Activated CD8-positive, alpha-beta memory T cell treated with anti-CD3 and anti-CD28 coated beads for 24 hours (primary cell): ENCODE data around the gene KRTAP4-6.
"Not testable (repeated sequence)": the region's sequence is repeated elsewhere in the genome, so short reads cannot be mapped to it uniquely, and the experiment has no call there.

ENCODE experiments used
- DNase-seq: peaks from one replicate; pipeline ENCODE4 v3.0.0-alpha.2; 2020

Gene KRTAP4-6

GRCh38 chr17:41140360-41141131 lies at the start of gene KRTAP4-6:
KRTAP4-6 (minus strand) TSS chr17:41140544; CDS start chr17:41140487, 57 bp downstream.
- no peak for DNase-seq

DNA sequence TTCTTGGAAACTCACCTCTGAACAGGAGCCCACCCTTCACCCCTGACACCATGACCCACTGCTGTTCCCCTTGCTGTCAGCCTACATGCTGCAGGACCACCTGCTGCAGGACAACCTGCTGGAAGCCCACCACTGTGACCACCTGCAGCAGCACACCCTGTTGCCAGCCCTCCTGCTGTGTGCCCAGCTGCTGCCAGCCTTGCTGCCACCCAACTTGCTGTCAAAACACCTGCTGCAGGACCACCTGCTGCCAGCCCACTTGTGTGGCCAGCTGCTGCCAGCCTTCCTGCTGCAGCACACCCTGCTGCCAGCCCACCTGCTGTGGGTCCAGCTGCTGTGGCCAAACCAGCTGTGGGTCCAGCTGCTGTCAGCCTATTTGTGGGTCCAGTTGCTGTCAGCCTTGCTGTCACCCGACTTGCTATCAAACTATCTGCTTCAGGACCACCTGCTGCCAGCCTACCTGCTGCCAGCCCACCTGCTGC lies 49.5 kb upstream of the KRTAP4-6 start, which contains the start of gene KRTAP9-1:
TSS of gene KRTAP9-1 (plus strand) at position 51 of the 482 bp plus-strand sequence. CDS start at position 51, 0 bp downstream.
- DNase-seq: not testable (repeated sequence)

- DNase-seq: no peak
Observed at GRCh38 chr17:41186872-41187271, 46.5 kb upstream of the KRTAP4-6 start.

DNA sequence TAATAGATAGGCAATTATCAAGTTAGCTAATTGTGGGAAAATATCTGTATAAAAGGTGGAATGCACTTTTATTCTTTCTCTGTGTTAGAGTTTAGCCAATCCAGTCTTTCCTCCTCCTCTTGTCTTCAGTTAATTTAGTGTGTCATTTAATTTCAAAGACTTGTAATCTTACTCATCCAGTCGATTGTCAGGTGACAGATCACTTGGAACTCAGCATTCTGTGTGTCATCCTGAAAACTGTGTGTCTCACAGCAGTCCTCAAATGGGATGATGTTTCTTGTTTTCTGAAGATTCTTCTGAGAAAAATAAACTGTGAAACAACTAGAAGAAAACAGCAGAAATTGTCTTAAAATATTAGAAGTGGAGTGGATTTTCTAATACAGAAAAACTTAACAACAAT lies 44.7 kb upstream of the KRTAP4-6 start:
- no peak for DNase-seq

DNA sequence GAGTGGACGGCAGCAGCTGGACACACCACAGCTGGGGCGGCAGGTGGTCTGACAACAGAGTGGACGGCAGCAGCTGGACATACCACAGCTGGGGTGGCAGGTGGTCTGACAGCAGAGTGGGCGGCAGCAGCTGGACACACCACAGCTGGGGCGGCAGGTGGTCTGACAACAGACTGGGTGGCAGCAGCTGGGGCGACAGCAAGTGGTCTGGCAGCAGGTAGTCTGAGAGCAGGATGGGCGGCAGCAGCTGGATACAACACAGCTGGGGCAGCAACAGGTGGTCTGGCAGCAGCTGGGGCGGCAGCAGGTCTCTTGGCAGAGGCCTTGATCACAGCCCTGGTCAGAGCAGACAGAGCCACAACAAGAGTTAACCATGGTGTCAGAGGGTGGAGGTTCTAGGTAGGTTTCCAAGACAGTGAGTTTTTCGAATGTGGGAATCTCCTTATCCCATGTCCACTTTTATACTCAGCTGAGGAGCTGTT lies 44.2 kb upstream of the KRTAP4-6 start, which contains the start of gene KRTAP4-1:
TSS of gene KRTAP4-1 (minus strand) at position 432 of the 482 bp plus-strand sequence. CDS start at position 375, 57 bp downstream.
- no peak for DNase-seq

DNA sequence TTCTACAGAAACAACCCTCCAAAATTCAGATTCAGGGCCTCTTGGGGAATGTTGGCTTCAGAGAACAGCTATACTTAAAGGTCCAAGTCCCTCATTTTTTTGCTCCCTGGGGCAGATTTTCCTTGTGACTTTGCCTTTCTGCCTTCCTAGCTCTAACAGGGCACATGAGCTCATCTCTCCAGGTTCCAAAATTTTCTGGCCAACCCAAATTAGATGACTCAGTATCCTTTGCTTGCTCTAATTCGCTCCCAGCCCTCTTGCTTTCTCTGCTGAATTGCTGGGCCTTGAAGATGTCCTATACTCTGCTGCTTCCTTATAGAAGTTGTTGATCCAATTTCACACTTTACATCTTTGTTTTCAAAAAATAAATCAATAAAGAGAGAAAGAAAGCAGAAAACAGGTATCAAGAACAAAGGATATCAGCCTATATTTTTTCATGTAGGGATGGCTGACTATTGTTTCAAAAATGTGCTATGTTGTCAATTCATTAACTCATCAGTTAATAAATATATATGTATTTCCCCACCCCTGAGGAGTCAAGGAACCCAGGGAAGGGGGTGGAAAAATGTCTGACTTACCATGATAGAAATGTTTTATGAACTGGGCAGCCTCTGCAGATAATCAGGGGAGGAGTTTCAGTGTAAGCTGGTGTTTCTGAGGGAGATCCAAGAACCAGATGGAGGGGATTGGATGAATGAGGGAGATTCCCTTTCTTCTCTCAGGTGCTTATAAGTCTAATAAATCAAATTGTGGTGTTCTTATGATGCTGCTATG lies 38.7 kb upstream of the KRTAP4-6 start:
- no peak for DNase-seq

GRCh38 chr17:41178341-41178740 lies 38.0 kb upstream of the KRTAP4-6 start:
- DNase-seq: no peak

DNA sequence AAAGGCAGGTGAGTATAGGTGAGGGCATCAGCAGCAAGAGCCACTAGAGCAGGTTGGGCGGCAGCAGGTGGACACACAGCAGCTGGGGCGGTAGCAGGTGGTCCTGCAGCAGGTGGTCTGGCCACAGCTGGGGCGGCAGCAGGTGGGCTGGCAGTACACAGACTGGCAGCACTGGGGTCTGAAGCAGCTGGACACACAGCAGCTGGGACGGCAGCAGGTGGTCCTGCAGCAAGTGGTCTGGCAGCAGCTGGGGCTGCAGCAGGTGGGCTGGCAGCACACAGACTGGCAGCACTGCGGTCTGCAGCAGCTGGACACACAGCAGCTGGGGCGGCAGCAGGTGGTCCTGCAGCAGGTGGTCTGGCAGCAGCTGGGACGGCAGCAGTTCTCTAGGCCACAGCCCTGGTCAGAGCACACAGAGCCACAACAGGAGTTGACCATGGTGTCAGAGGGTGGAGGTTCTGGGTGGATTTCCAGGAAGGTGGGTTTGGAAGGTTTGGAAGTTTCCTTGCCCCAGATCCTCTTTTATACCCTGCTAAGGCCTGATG lies 37.5 kb upstream of the KRTAP4-6 start, which contains the start of gene KRTAP4-2:
TSS of gene KRTAP4-2 (minus strand) at position 495 of the 545 bp plus-strand sequence. CDS start at position 438, 57 bp downstream.
- DNase-seq: no peak

GRCh38 chr17:41176744-41177387 lies 36.5 kb upstream of the KRTAP4-6 start:
- DNase-seq: no peak

GRCh38 chr17:41171886-41172285 lies 31.5 kb upstream of the KRTAP4-6 start:
- no peak for DNase-seq

- DNase-seq: no peak
Observed at GRCh38 chr17:41168121-41168520, 27.8 kb upstream of the KRTAP4-6 start, which contains the start of gene KRTAP4-3. KRTAP4-3 (minus strand) TSS chr17:41168221; CDS start chr17:41168172, 49 bp downstream.

DNA sequence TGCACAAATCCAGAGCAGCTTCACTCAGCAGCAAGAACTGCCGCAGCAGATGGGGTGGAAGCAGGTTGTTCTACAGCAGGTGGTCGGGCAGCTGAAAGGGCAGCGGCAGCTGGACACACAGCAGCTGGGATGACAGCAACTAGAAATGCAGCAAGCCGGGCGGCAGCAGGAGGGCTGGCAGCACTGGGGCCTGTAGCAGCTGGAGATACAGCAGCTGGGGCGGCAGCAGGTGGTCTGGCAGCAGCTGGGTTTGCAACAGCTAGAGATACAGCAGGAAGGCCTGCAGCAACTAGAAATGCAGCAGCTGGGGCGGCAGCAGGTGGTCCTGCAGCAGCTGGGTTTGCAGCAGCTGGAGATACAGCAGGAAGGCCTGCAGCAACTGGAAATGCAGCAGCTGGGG lies 27.2 kb upstream of the KRTAP4-6 start:
- DNase-seq: no peak

DNA sequence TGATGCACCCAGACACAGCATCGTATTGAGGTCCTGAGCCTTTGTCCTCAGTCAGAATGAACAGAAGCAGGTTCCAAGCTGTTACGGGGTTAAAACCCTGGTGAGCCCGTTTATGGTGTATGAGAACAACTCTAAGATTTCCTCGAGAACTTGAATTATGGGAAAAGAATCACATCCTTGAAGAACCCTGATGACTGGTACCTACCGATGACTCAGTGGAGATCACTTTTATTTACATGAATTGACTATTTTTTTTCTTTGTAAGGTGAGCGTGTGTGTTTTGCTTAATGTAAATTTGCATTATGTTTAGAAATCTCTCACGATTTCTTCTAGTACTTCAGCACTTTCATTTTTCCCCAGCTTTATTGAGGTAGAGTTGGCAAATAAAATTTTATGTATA lies 23.5 kb upstream of the KRTAP4-6 start:
- DNase-seq: no peak

DNA sequence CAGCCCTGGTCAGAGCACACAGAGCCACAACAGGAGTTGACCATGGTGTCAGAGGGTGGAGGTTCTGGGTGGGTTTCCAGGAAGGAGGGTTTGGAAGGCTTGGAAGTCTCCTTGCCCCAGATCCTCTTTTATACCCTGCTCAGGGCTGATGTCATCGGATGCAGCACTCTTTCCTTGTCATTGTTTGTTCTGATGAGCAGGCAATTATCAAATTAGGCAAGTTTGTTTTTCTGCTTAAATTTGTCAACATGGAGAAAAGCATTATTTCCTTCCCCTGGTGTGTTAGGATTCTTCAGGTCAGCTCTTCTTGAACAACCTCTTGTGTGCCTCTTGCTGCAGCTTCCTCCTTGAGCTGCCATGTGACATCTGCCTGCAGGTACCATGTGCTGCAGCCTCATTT lies 20.3 kb upstream of the KRTAP4-6 start, which contains the start of gene KRTAP4-4:
TSS of gene KRTAP4-4 (minus strand) at position 101 of the 400 bp plus-strand sequence. CDS start at position 44, 57 bp downstream.
- DNase-seq: no peak

DNA sequence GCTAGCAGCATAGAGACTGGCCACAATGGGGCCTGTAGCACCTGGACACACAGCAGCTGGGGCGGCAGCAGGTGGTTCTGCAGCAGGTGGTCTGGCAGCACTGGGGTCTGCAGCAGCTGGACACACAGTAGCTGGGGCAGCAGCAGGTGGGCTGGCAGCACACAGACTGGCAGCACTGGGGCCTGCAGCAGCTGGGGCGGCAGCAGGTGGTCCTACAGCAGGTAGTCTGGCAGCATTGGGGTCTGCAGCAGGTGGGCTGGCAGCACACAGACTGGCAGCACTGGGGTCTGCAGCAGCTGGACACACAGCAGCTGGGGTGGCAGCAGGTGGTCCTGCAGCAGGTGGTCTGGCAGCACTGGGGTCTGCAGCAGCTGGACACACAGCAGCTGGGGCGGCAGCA lies 19.8 kb upstream of the KRTAP4-6 start:
- DNase-seq: not testable (repeated sequence)

DNA sequence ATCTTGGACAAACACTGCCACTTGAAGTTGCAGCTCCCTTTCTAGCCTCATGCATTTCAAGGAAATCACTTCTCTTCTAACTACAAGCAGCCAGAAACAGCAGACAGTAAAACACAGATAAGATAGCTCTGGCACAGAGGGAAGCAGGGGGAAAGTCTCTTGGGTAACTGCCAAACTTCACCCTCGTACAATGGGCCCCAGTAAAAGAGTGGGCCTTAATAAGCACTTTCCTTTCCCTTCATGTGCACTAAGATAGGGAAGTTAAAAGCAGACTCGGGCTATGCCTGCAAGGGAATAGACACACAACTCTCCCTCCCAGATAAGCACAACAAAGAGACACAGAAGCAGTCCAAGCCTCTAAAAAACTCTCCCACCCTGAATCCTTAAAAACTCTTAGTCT lies 13.5 kb upstream of the KRTAP4-6 start:
- DNase-seq: no peak

DNA sequence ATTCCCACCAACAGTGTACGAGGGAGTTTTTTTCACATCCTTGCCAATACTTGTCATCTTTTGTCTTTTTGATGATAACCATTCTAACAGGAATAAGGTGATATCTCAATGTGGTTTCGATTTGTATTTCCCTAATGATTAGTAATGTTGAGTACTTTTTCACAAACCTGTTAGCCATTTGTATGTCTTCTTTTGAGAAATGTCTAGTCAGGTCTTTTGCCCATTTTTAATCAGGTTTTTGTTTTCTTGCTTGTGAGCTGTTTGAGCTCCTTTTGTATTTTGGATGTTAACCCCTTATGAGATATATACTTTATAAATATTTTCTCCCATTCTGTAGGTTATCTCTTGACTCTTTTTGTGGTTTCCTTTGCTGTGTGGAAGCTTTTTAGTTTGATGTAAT lies 11.2 kb upstream of the KRTAP4-6 start:
- DNase-seq: no peak

GRCh38 chr17:41150026-41150425 lies 9.7 kb upstream of the KRTAP4-6 start:
- DNase-seq: no peak

GRCh38 chr17:41149652-41149985 lies 9.3 kb upstream of the KRTAP4-6 start, which contains the start of gene KRTAP4-5:
KRTAP4-5 (minus strand) TSS chr17:41149825; CDS start chr17:41149767, 58 bp downstream.
- no peak for DNase-seq

DNA sequence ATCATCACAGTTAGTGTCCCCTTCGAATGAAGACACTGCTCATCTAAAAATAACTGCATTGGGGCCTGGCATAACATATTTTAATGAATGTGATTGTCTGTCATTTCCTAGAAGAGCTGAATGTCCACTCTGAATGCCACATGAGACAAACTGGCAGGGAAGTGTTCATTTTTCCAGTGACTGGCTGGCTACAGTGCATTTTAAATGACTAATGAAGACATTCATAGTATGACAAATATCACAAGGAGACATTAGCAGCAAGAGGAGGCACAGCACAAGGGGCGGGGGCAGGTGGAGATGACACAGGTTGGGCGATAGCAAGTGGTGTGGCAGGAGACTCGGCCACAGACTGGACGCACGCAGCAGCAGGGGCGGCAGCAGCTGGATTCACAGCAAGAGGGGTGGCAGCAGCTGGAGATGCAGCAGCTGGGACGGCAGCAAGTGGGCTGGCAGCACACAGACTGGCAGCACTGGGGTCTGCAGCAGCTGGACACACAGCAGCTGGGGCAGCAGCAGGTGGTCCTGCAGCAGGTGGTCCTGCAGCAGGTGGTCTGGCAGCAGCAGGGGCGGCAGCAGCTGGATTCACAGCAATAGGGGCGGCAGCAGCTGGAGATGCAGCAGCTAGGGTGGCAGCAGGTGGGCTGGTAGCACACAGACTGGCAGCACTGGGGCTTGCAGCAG lies 8.8 kb upstream of the KRTAP4-6 start:
- not testable (repeated sequence) for DNase-seq

DNA sequence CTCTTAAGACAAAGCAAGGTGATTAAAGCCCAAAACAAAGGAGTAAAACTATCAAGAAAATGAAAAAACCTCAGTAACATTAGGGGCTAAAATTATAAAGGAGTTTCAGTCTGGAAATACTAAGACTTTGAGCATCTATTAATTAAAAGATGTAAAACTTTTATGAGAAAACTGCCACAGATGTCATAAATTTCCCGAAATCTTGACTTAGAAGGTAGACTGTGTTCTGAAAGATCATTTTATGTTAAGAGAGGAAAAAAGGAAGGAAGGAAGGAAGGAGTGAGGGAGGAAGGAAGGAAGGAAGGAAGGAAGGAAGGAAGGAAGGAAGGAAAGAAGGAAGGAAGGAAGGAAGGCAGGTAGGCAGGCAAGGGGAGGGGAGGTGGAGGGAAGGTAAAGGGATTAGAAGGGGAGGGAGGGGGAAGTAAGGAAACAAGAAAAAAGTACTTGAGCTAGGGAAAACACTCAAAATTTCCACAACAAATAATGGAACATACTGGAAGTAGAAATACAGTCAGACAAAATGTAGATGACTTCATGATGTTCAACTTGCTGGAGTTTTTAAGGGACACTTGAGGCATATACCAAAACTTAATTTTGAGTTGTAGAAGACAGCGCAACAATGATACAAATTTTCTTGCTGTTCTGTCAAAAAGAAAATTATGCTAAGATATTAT lies 7.3 kb upstream of the KRTAP4-6 start:
- DNase-seq: no peak
